ENCODE measurements around the gene CDC73. TPM values are rescaled to one million over a fixed set of nuclear protein-coding genes. Genes with fewer than 3 reads are reported as not detected.
A peak's percentile ranks its signal among the peaks of the same experiment; 100 is the strongest.

Gene CDC73
- total and polyA plus RNA-seq, 2 of the 13 experiments (the other 11 are each of a cell fraction or from before 2014, with no cell fraction given) = 20.2 to 26.3 TPM

DNA sequence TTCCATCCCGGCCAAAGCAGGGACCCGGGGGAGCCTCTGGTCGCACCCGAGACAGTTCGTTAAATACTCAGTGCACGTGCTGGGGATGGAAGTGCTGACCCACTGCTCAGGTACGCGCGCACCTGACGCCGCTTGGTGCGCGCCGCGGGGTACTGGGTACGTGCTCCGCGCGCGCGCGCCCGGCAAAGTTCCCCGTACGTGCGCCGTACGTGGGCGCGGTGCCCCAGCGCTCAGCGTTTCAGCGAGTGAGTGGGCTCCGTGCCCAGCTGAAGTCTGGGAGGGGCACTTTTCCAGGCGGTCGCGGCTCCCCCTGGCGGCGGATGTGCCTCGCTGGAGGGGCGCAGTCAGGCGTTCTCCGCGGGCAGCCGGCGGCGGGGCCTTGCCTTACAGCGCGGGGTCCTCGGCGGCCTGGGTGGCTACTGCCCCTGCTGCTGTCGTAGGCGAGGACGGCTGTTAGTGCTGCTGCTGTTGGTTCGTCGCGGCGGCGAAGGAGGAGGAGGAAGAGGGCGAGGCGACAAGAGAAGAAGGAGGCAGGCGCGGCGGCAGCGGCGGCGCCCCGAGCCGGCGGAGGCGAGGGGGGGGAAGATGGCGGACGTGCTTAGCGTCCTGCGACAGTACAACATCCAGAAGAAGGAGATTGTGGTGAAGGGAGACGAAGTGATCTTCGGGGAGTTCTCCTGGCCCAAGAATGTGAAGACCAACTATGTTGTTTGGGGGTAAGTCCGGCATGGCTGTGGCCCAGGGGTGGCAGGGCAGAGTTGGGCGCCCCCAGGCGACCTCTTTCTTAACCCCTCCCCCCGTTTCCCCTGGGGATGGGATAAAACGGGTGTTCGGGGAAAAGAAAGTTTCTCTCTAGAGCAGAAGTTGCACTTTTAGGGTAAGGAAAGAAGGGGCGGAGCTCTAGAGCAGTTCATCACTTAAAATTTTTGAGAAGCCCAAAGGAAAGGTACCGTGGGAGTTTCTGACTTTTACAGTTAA is at the start of gene CDC73 (continued):
- TF ChIP-seq ZBTB38 (CRISPR knock-in tag; IDR thresholded peaks at IDR 0.05) = peak; percentile 97
- peak; percentile 99 for TF ChIP-seq ZNF891 (CRISPR knock-in tag; IDR thresholded peaks at IDR 0.05)
- peak; percentile 56 for TF ChIP-seq RARA (CRISPR knock-in tag; IDR thresholded peaks at IDR 0.05)
- TF ChIP-seq NCOA2 (CRISPR knock-in tag; IDR thresholded peaks at IDR 0.05) = peak; percentile 48; the same call in 1 of the 2 replicates
- no peak for TF ChIP-seq NCOA5 (CRISPR knock-in tag; IDR thresholded peaks at IDR 0.05)
- peak; percentile 61; the same call in 1 of the 2 replicates for TF ChIP-seq ZFP36L1 (CRISPR knock-in tag; IDR thresholded peaks at IDR 0.05)
- peak; percentile 95 for TF ChIP-seq KAT8 (CRISPR knock-in tag; IDR thresholded peaks at IDR 0.05)
- peak; percentile 85; a peak in 2 of 4 replicates for TF ChIP-seq KLF16 (CRISPR knock-in tag; IDR thresholded peaks at IDR 0.05)
- no peak for TF ChIP-seq NPAS2 (CRISPR knock-in tag; IDR thresholded peaks at IDR 0.05; ENCODE audit: borderline replicate concordance)
- 0 out of 2 replicates have a peak, but pooled peaks have one; percentile 51 for TF ChIP-seq ZNF766 (CRISPR knock-in tag; IDR thresholded peaks at IDR 0.05; ENCODE audit: borderline replicate concordance)
- TF ChIP-seq ZFP36 (IDR thresholded peaks at IDR 0.05; ENCODE audit: borderline replicate concordance, low read depth, low read length, partially characterized antibody) = no peak
- TF ChIP-seq, protein P1, sequence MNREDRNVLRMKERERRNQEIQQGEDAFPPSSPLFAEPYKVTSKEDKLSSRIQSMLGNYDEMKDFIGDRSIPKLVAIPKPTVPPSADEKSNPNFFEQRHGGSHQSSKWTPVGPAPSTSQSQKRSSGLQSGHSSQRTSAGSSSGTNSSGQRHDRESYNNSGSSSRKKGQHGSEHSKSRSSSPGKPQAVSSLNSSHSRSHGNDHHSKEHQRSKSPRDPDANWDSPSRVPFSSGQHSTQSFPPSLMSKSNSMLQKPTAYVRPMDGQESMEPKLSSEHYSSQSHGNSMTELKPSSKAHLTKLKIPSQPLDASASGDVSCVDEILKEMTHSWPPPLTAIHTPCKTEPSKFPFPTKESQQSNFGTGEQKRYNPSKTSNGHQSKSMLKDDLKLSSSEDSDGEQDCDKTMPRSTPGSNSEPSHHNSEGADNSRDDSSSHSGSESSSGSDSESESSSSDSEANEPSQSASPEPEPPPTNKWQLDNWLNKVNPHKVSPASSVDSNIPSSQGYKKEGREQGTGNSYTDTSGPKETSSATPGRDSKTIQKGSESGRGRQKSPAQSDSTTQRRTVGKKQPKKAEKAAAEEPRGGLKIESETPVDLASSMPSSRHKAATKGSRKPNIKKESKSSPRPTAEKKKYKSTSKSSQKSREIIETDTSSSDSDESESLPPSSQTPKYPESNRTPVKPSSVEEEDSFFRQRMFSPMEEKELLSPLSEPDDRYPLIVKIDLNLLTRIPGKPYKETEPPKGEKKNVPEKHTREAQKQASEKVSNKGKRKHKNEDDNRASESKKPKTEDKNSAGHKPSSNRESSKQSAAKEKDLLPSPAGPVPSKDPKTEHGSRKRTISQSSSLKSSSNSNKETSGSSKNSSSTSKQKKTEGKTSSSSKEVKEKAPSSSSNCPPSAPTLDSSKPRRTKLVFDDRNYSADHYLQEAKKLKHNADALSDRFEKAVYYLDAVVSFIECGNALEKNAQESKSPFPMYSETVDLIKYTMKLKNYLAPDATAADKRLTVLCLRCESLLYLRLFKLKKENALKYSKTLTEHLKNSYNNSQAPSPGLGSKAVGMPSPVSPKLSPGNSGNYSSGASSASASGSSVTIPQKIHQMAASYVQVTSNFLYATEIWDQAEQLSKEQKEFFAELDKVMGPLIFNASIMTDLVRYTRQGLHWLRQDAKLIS (CRISPR knock-in tag; IDR thresholded peaks at IDR 0.05) = no peak
- TF ChIP-seq MEF2D (CRISPR knock-in tag; IDR thresholded peaks at IDR 0.05) = no peak
- peak; percentile 96 for TF ChIP-seq ZNF563 (CRISPR knock-in tag; IDR thresholded peaks at IDR 0.05)
- TF ChIP-seq ZNF274 (CRISPR knock-in tag; IDR thresholded peaks at IDR 0.05) = peak; percentile 71
- TF ChIP-seq ERF (CRISPR knock-in tag; IDR thresholded peaks at IDR 0.05) = peak; percentile 93
- TF ChIP-seq TARDBP (CRISPR knock-in tag; IDR thresholded peaks at IDR 0.05) = peak; percentile 92
- TF ChIP-seq ZNF432 (CRISPR knock-in tag; IDR thresholded peaks at IDR 0.05; ENCODE audit: borderline replicate concordance) = no peak
- peak; percentile 72; the same call in 1 of the 2 replicates for TF ChIP-seq CHCHD3 (CRISPR knock-in tag; IDR thresholded peaks at IDR 0.05)
- TF ChIP-seq, protein P2, sequence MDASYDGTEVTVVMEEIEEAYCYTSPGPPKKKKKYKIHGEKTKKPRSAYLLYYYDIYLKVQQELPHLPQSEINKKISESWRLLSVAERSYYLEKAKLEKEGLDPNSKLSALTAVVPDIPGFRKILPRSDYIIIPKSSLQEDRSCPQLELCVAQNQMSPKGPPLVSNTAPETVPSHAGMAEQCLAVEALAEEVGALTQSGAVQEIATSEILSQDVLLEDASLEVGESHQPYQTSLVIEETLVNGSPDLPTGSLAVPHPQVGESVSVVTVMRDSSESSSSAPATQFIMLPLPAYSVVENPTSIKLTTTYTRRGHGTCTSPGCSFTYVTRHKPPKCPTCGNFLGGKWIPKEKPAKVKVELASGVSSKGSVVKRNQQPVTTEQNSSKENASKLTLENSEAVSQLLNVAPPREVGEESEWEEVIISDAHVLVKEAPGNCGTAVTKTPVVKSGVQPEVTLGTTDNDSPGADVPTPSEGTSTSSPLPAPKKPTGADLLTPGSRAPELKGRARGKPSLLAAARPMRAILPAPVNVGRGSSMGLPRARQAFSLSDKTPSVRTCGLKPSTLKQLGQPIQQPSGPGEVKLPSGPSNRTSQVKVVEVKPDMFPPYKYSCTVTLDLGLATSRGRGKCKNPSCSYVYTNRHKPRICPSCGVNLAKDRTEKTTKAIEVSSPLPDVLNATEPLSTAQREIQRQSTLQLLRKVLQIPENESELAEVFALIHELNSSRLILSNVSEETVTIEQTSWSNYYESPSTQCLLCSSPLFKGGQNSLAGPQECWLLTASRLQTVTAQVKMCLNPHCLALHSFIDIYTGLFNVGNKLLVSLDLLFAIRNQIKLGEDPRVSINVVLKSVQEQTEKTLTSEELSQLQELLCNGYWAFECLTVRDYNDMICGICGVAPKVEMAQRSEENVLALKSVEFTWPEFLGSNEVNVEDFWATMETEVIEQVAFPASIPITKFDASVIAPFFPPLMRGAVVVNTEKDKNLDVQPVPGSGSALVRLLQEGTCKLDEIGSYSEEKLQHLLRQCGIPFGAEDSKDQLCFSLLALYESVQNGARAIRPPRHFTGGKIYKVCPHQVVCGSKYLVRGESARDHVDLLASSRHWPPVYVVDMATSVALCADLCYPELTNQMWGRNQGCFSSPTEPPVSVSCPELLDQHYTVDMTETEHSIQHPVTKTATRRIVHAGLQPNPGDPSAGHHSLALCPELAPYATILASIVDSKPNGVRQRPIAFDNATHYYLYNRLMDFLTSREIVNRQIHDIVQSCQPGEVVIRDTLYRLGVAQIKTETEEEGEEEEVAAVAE (CRISPR knock-in tag; IDR thresholded peaks at IDR 0.05; ENCODE audit: borderline replicate concordance) = peak; percentile 76; the same call in 1 of the 2 replicates

All from HepG2 (cell line).